ENCODE results near the gene SIK2.

SIK2 gene

GRCh38 chr11:111601979-111602864, at the start of gene SIK2:
SIK2 (plus strand) TSS chr11:111602449; CDS start chr11:111602564, 115 bp downstream.
- DNase-seq (ENCODE audit: low read depth, low spot score), result peak; percentile 59

GRCh38 chr11:111554532-111554931, 47.7 kb upstream of the SIK2 start:
- DNase-seq (ENCODE audit: low read depth, low spot score), result no peak

- no peak for DNase-seq (ENCODE audit: low read depth, low spot score)
These were observed 47.0 kb upstream of the SIK2 start for GRCh38 chr11:111555255-111555654.

GRCh38 chr11:111557425-111558111, 44.7 kb upstream of the SIK2 start:
- no peak for DNase-seq (ENCODE audit: low read depth, low spot score)

- no peak for DNase-seq (ENCODE audit: low read depth, low spot score)
These were observed 42.3 kb upstream of the SIK2 start for GRCh38 chr11:111559800-111560464.

- no peak for DNase-seq (ENCODE audit: low read depth, low spot score)
These were observed 41.4 kb upstream of the SIK2 start for GRCh38 chr11:111560800-111561199.

- no peak for DNase-seq (ENCODE audit: low read depth, low spot score)
These were observed 40.9 kb upstream of the SIK2 start for GRCh38 chr11:111561306-111561705.

GRCh38 chr11:111561791-111562325, 40.4 kb upstream of the SIK2 start:
- no peak for DNase-seq (ENCODE audit: low read depth, low spot score)

- no peak for DNase-seq (ENCODE audit: low read depth, low spot score)
These were observed 39.4 kb upstream of the SIK2 start for GRCh38 chr11:111562692-111563389.

- DNase-seq (ENCODE audit: low read depth, low spot score), result peak; percentile 43
These were observed 37.0 kb upstream of the SIK2 start for GRCh38 chr11:111565114-111565720.

- no peak for DNase-seq (ENCODE audit: low read depth, low spot score)
These were observed 35.9 kb upstream of the SIK2 start for GRCh38 chr11:111566324-111566723.

- no peak for DNase-seq (ENCODE audit: low read depth, low spot score)
These were observed 32.8 kb upstream of the SIK2 start for GRCh38 chr11:111569476-111569875.

- DNase-seq (ENCODE audit: low read depth, low spot score), result no peak
These were observed 31.5 kb upstream of the SIK2 start for GRCh38 chr11:111570796-111571195.

- DNase-seq (ENCODE audit: low read depth, low spot score), result no peak
These were observed 30.3 kb upstream of the SIK2 start for GRCh38 chr11:111571829-111572501.

- no peak for DNase-seq (ENCODE audit: low read depth, low spot score)
These were observed 29.7 kb upstream of the SIK2 start for GRCh38 chr11:111572581-111572980.

GRCh38 chr11:111573821-111574249, 28.4 kb upstream of the SIK2 start:
- no peak for DNase-seq (ENCODE audit: low read depth, low spot score)

- DNase-seq (ENCODE audit: low read depth, low spot score), result no peak
These were observed 27.6 kb upstream of the SIK2 start for GRCh38 chr11:111574373-111575225.

GRCh38 chr11:111575740-111576139, 26.5 kb upstream of the SIK2 start:
- no peak for DNase-seq (ENCODE audit: low read depth, low spot score)

- DNase-seq (ENCODE audit: low read depth, low spot score), result no peak
These were observed 24.4 kb upstream of the SIK2 start for GRCh38 chr11:111577821-111578220.
